ENCODE data around the gene STARD3NL. TPM values are rescaled to one million over a fixed set of nuclear protein-coding genes. Genes with fewer than 3 reads are reported as not detected.
"Not testable (repeated sequence)": the region's sequence is repeated elsewhere in the genome, so short reads cannot be mapped to it uniquely, and the experiment has no call there.

Gene STARD3NL
- total RNA-seq, 6 experiments from 2014 or later: 5.8 to 14.3 (median 9.6) TPM

DNA sequence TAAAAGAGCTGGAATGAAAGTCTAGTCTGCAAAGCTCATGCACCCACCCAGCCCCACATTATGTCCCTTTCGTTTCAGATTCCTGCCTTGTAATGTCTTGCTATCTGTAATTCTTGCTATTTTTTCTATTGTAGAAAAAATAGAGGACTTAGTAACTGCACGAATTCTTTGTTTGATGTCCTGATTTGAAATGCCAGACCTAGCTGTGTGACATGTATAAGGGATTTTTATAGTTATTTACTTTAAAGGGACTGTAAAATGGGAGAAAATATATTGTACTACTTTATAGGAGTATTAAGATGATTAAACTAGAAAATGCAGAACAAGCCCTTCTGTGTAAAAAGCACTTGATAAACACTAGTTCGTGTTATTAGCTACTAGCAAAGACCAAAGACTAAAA is 63.0 kb downstream of the STARD3NL start:
- DNase-seq (no peak), ATAC-seq (no peak)
- TF ChIP-seq, protein P1, sequence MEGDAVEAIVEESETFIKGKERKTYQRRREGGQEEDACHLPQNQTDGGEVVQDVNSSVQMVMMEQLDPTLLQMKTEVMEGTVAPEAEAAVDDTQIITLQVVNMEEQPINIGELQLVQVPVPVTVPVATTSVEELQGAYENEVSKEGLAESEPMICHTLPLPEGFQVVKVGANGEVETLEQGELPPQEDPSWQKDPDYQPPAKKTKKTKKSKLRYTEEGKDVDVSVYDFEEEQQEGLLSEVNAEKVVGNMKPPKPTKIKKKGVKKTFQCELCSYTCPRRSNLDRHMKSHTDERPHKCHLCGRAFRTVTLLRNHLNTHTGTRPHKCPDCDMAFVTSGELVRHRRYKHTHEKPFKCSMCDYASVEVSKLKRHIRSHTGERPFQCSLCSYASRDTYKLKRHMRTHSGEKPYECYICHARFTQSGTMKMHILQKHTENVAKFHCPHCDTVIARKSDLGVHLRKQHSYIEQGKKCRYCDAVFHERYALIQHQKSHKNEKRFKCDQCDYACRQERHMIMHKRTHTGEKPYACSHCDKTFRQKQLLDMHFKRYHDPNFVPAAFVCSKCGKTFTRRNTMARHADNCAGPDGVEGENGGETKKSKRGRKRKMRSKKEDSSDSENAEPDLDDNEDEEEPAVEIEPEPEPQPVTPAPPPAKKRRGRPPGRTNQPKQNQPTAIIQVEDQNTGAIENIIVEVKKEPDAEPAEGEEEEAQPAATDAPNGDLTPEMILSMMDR (IDR thresholded peaks at IDR 0.05): no peak
- TF ChIP-seq POLR2A (IDR thresholded peaks at IDR 0.05): no peak
- H3K27ac ChIP-seq: no peak overlapping the region
- H3K4me1 ChIP-seq: no peaks in the 10 kb centered on the region
- H3K4me3 ChIP-seq: no peak overlapping the region
- no peaks in the 10 kb centered on the region for H3K27me3 ChIP-seq
- no peaks in the 10 kb centered on the region for H3K36me3 ChIP-seq
- intact Hi-C loops (cut with DNase I): no loop called here
- no peaks in the 10 kb centered on the region for H3K9me3 ChIP-seq
- WGBS (ENCODE audit: insufficient coverage, low coverage, low lambda C conversion rate, missing lambda C conversion rate): 45% methylated on average over 3 of the region's 3 CpGs

DNA sequence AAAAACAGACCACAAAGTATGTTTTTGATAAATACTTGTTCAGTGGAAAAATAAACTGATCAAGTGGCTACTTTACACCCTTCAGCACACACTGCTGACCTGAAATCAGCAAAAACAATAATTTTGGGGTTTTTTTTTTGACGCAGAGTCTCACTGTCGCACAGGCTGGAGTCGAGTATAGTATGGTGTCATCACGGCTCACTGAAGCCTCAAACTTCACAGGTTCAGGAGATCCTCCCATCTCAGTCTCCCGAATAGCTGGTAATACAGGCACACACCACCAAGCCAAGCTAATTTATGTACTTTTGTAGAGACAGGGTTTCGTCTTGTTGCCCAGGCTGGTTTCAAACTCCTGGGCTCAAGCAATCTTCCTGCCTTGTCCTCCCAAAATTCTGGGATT is 64.8 kb downstream of the STARD3NL start:
- 74% methylated on average over 5 of the region's 6 CpGs for WGBS (ENCODE audit: insufficient coverage, low coverage, low lambda C conversion rate, missing lambda C conversion rate)
- Histone ChIP-seq H3K9me3 (no peaks in the 10 kb centered on the region), H3K4me1 (no peaks in the 10 kb centered on the region), H3K27ac (no peak overlapping the region), H3K27me3 (no peaks in the 10 kb centered on the region), H3K36me3 (no peaks in the 10 kb centered on the region), H3K4me3 (no peak overlapping the region)
- TF ChIP-seq, protein P1 (IDR thresholded peaks at IDR 0.05): no peak
- no peak for TF ChIP-seq POLR2A (IDR thresholded peaks at IDR 0.05)
- DNase-seq (no peak), ATAC-seq (no peak)
- intact Hi-C loops (cut with DNase I): no loop called here

DNA sequence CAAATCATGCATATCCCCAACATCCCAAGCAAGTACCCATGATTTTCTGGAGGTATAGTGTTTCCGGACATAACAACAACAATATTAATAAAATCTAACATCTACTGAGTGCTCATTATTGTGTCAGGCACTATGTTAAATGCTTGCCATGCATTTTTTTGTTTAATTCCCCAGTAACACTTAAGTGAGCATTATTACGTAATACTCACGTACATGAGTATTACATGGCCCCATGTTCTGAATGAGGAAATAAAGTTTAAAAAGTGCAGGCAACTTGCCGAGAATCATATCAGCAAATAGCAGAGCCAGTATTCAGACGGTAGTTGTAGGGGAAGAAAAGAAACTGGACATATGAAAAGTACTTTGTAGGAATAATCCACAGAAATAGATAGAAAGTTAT is 65.3 kb downstream of the STARD3NL start:
- H3K27me3 ChIP-seq; H3K4me1 ChIP-seq; intact Hi-C loops (cut with DNase I); H3K36me3 ChIP-seq; DNase-seq; H3K9me3 ChIP-seq; H3K4me3 ChIP-seq; H3K27ac ChIP-seq: not testable (repeated sequence)
- WGBS (ENCODE audit: insufficient coverage, low coverage, low lambda C conversion rate, missing lambda C conversion rate): 34% methylated on average over 5 of the region's 5 CpGs
- ATAC-seq: peak in 3 of 4 donors; percentile 36 to 44 (median 40)

DNA sequence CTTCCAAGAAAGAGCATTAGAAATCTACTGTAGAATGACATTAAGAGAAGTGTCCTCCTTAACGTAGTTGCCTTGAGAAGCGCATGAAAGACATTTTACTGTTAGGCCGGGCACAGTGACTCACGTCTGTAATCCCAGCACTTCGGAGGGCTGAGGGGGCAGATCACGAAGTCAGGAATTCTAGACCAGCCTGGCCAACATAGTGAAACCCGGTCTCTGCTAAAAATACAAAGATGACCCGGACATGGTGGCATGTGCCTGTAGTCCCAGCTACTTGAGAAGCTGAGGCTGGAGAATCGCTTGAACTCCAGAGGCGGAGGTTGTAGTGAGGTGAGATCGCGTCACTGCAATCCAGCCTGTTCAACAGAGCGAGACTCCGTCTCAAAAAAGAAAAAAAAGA is 66.5 kb downstream of the STARD3NL start:
- TF ChIP-seq, protein P1 (IDR thresholded peaks at IDR 0.05): no peak
- TF ChIP-seq POLR2A (IDR thresholded peaks at IDR 0.05): no peak
- ATAC-seq (no peak), DNase-seq (no peak)
- Histone ChIP-seq H3K36me3 (no peaks in the 10 kb centered on the region), H3K27me3 (no peaks in the 10 kb centered on the region), H3K9me3 (no peaks in the 10 kb centered on the region), H3K4me3 (no peak overlapping the region), H3K4me1 (no peaks in the 10 kb centered on the region), H3K27ac (no peak overlapping the region)
- 76% methylated on average over 13 of the region's 14 CpGs for WGBS (ENCODE audit: insufficient coverage, low coverage, low lambda C conversion rate, missing lambda C conversion rate)
- intact Hi-C loops (cut with DNase I): no loop called here

DNA sequence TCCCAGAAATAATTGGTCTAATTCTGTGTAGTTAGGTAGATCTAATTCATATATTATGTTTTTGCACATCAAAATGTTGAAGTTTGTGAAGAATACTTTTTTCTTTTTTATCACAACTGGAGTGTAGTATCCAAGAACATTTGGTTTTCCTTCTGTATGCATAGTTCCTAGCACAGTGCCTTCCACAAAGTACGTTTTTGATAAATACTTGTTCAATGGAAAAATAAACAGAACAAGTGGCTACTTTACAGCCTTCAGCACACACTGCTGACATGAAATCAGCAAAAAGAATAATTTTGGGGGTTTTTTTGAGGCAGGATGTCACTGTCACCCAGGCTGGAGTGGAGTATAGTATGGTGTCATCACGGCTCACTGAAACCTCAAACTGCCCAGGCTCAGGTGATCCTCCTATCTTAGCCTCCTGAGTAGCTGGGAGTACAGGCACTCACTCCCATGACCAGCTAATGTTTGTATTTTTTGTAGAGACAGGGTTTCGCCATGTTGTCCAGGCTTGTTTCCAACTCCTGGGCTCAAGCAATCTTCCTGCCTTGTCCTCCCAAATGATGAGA is 67.4 kb downstream of the STARD3NL start:
- TF ChIP-seq, protein P1 (IDR thresholded peaks at IDR 0.05): no peak
- TF ChIP-seq POLR2A (IDR thresholded peaks at IDR 0.05): no peak
- H3K27me3 ChIP-seq: no peaks in the 10 kb centered on the region
- no peak overlapping the region for H3K27ac ChIP-seq
- intact Hi-C loops (cut with DNase I): no loop called here
- H3K4me3 ChIP-seq: no peak overlapping the region
- no peak for DNase-seq
- 36% methylated on average over 3 of the region's 3 CpGs for WGBS (ENCODE audit: insufficient coverage, low coverage, low lambda C conversion rate, missing lambda C conversion rate)
- peak in 1 of 4 donors; percentile 11 for ATAC-seq
- H3K36me3 ChIP-seq: no peaks in the 10 kb centered on the region
- no peaks in the 10 kb centered on the region for H3K4me1 ChIP-seq
- H3K9me3 ChIP-seq: no peaks in the 10 kb centered on the region
